ENCODE results near the gene CRYGC. TPM values are rescaled to one million over a fixed set of nuclear protein-coding genes. Genes with fewer than 3 reads are reported as not detected.
"Not testable (repeated sequence)": the region's sequence is repeated elsewhere in the genome, so short reads cannot be mapped to it uniquely, and the experiment has no call there.

The CRYGC gene
- total RNA-seq, 3 donors from 2014 or later: not detected

GRCh38 chr2:208103616-208104015 lies 26.0 kb downstream of the CRYGC start:
- Histone ChIP-seq H3K4me3 (no peak overlapping the region), H3K9me3 (no peaks in the 10 kb centered on the region), H3K4me1 (ENCODE audit: low read depth) (no peaks in the 10 kb centered on the region), H3K36me3 (ENCODE audit: low read depth) (no peaks in the 10 kb centered on the region)
- DNase-seq (no peak), ATAC-seq (no peak)
- intact Hi-C loops (cut with DNase I, micrococcal nuclease): no loop called here
- TF ChIP-seq, protein P1, sequence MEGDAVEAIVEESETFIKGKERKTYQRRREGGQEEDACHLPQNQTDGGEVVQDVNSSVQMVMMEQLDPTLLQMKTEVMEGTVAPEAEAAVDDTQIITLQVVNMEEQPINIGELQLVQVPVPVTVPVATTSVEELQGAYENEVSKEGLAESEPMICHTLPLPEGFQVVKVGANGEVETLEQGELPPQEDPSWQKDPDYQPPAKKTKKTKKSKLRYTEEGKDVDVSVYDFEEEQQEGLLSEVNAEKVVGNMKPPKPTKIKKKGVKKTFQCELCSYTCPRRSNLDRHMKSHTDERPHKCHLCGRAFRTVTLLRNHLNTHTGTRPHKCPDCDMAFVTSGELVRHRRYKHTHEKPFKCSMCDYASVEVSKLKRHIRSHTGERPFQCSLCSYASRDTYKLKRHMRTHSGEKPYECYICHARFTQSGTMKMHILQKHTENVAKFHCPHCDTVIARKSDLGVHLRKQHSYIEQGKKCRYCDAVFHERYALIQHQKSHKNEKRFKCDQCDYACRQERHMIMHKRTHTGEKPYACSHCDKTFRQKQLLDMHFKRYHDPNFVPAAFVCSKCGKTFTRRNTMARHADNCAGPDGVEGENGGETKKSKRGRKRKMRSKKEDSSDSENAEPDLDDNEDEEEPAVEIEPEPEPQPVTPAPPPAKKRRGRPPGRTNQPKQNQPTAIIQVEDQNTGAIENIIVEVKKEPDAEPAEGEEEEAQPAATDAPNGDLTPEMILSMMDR (IDR thresholded peaks at IDR 0.05): no peak

GRCh38 chr2:208101716-208102631 lies 27.7 kb downstream of the CRYGC start:
- ATAC-seq (no peak), DNase-seq (no peak)
- Histone ChIP-seq H3K36me3 (ENCODE audit: low read depth) (no peaks in the 10 kb centered on the region), H3K9me3 (no peaks in the 10 kb centered on the region), H3K4me1 (ENCODE audit: low read depth) (no peaks in the 10 kb centered on the region), H3K4me3 (no peak overlapping the region)
- TF ChIP-seq, protein P1 (IDR thresholded peaks at IDR 0.05): no peak
- intact Hi-C loops (cut with DNase I, micrococcal nuclease): no loop called here

DNA sequence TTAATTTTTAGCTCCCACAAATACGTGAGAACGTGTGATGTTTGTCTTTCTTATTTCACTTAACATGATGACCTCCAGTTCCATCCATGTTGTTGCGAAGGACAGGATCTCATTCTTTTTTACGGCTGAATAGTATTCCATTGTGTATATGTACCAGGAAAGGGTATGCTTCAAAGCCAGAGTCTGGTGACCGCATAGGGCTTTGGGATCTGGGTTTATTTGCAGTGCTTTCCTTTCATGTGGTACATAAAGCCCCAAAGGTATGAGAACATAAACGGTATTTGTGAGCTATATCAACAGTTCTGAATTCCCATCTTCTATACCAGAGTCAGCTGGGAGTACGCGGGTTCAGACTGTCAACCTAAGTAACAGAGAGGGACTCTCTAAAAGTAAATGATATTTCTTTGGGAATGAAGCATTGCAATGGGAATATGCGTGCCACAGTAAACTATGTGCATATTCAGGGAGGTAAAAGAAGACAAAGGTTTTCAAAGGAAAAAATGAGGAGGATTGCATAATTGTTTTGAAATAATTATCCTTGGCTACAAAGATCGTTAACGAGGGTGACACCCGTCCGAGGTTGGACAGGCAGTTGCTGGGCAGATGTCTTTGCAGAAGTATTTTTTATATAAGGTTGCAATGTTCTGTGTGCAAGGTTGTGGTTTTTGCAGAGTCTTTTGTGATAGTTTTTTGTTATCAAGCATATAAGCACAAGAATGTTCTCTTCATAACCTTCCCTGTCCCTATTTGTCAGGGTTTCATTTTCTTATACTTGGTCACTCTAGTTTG lies 29.8 kb downstream of the CRYGC start:
- Histone ChIP-seq H3K9me3 (no peaks in the 10 kb centered on the region), H3K4me1 (ENCODE audit: low read depth) (no peaks in the 10 kb centered on the region), H3K36me3 (ENCODE audit: low read depth) (no peaks in the 10 kb centered on the region), H3K4me3 (no peak overlapping the region)
- ATAC-seq (no peak), DNase-seq (no peak)
- TF ChIP-seq, protein P1 (IDR thresholded peaks at IDR 0.05): no peak
- intact Hi-C loops (cut with DNase I, micrococcal nuclease): no loop called here

DNA sequence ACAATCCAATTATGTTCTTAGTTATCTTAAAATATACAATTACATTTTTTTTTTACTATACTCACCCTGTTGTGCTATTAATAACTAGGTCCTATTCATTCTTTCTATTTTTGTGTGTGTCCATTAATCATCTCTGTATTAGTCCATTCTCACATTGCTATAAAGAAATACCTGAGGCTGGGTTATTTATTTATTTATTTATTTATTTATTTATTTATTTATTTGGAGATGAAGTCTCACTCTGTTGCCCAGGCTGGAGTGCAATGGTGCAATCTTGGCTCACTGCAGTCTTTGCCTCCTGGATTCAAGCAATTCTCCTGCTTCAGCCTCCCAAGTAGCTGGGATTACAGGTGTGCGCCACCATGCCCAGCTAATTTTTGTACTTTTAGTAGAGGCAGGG lies 30.9 kb downstream of the CRYGC start:
- H3K9me3 ChIP-seq; H3K4me3 ChIP-seq; intact Hi-C loops (cut with DNase I, micrococcal nuclease); H3K36me3 ChIP-seq (ENCODE audit: low read depth); DNase-seq; ATAC-seq; H3K4me1 ChIP-seq (ENCODE audit: low read depth): not testable (repeated sequence)

DNA sequence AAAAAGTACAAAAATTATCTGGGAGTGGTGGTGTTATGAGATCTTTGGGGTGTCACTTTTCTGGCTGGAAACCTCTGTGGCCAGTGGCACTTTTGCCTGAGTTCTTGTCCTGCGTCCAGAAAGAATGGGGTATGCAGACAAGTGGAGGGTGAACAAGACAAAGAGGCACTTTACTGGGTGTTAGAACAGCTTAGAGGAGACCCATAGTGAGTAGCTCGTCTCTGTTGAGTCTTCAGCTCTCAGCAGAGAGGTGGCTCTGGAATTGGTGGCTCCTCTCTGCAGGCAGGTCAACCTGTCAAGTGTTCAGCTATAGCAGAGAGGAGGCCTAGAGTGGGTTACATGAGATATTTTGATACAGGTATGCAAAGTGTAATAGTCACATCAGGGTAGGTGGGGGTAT lies 31.4 kb downstream of the CRYGC start:
- TF ChIP-seq, protein P1 (IDR thresholded peaks at IDR 0.05): no peak
- H3K4me1 ChIP-seq (ENCODE audit: low read depth): no peaks in the 10 kb centered on the region
- DNase-seq (no peak), ATAC-seq (no peak)
- H3K4me3 ChIP-seq: no peak overlapping the region
- H3K36me3 ChIP-seq (ENCODE audit: low read depth): no peaks in the 10 kb centered on the region
- H3K9me3 ChIP-seq: no peaks in the 10 kb centered on the region
- intact Hi-C loops (cut with DNase I, micrococcal nuclease): no loop called here

DNA sequence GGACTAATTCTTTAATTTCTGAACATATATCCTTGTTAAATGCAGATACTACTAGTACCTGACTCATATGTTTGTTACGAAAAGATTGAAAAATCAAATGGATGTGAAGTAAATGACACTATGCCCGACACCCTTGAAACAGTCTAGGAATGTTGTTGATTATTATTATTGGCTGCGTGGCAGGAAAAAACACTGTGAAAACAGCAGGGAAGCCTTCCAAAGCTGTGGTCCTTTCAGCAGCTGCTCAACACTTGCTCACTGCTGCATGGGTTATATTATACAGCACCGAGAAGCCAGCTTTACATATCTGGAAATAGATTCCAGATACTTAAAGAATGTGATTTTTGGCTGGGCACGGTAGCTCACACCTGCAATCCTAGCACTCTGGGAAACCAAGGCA lies 31.8 kb downstream of the CRYGC start:
- no peaks in the 10 kb centered on the region for H3K4me1 ChIP-seq (ENCODE audit: low read depth)
- no peak overlapping the region for H3K4me3 ChIP-seq
- no peaks in the 10 kb centered on the region for H3K36me3 ChIP-seq (ENCODE audit: low read depth)
- ATAC-seq: no peak
- TF ChIP-seq, protein P1 (IDR thresholded peaks at IDR 0.05): no peak
- no peak for DNase-seq
- intact Hi-C loops (cut with DNase I, micrococcal nuclease): no loop called here
- H3K9me3 ChIP-seq: no peaks in the 10 kb centered on the region
